ENCODE data around the gene OGFR.

Gene OGFR

DNA sequence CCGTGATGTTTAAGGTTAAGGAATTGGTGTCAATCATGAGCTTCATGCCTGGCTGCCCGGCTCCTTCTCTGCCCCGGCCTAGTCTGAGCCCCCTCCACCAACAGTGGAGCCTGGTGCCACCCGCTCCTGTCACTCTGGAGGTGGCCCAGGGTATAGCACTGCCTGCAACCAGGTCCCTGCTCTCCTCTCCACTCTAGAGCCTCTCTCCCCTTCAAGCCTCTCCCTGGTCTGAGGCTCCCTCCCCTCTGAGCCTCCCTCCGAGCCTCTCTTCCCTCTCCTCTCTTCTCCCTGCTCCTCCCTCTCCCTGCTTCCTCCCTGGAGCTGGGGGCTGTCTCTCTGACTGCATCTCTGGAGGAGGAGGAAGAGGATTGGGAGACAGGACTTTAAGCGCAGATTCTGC lies 39.6 kb upstream of the OGFR start:
- H3K4me1 Mint-ChIP-seq (ENCODE audit: low read depth), result peaks cover 2% of the 10 kb centered on the region
- no peak overlapping the region for H3K4me3 Mint-ChIP-seq
- H3K27me3 Mint-ChIP-seq, result no peaks in the 10 kb centered on the region
- no peak overlapping the region for H3K27ac Mint-ChIP-seq
- H3K9me3 Mint-ChIP-seq, result no peaks in the 10 kb centered on the region
- no peaks in the 10 kb centered on the region for H3K36me3 Mint-ChIP-seq (ENCODE audit: low read depth)
- no peak for DNase-seq

DNA sequence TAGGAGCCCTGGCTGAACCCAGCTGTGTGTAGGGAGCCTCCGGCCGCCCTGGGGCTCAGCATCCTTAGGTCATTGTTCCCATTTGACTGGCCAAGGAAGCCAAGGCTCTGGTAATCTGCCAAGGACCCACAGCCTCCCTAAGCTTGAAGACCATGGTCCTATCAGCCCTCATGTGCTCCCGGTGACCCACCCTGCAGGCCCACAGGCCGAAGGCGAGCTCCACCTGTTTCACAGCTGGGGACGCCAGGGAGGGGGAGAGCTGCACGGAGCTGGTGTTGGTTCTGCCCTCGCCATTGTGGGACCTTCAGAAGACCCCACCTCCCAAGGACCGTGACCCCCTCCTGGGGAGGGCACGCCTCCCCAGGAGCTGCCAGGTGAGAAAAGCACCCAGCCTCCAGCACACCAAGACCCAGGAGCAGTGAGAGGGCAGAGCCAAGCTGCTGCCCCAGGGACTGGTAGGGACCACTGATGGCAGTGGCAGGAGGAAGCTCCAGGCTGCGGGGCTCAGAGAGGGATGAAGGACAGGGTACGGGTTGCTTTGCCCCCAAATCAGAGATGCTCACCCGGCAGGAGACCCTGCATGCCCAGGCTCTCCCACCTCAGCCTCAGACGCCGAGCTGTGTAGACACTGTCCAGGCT lies 39.1 kb upstream of the OGFR start:
- Mint-ChIP-seq H3K27ac (no peak overlapping the region), H3K4me3 (no peak overlapping the region), H3K36me3 (ENCODE audit: low read depth) (no peaks in the 10 kb centered on the region), H3K27me3 (no peaks in the 10 kb centered on the region), H3K9me3 (no peaks in the 10 kb centered on the region), H3K4me1 (ENCODE audit: low read depth) (peaks cover 2% of the 10 kb centered on the region)
- DNase-seq, result no peak

DNA sequence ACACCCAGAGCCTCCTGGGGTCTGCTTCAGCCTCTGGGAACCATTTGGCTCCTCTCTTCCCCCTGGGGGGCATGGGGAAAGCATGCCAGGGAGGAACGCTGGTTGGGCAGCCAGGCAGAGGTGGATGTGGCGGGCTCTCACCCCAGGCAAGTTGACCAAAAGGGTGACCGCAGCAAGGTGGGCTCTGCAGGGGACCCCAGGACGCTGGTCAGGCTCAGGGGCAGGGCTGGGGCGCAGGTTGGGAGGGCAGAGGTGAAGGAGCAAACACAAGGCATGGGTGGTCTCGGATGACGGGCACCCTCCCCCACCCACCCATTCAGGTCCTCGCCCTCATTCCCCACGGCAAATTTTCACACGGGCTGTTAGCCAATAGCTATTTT lies 38.6 kb upstream of the OGFR start:
- Mint-ChIP-seq H3K27me3 (no peaks in the 10 kb centered on the region), H3K27ac (no peak overlapping the region), H3K4me1 (ENCODE audit: low read depth) (peaks cover 2% of the 10 kb centered on the region)

DNA sequence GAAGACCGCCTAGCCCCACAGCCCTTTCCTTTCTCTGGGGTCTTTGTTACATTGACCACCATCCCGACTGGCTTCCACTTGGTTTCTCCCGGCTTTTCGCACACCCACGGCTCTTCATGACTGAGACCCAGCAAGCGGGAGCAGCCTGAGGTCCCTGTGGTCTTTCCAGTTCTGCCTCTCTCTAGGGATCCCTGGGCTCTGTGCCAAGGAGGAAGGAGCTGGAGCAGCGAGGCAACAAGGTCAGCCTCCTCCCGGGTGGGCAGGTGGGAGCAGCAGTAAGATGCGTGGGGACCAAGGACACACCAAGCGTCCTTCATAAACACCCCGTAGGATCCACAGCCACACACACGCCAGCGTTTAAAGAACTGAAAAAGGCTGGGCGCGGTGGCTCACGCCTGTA lies 37.9 kb upstream of the OGFR start:
- H3K27me3 Mint-ChIP-seq, result no peaks in the 10 kb centered on the region
- no peak overlapping the region for H3K27ac Mint-ChIP-seq
- peaks cover 2% of the 10 kb centered on the region for H3K4me1 Mint-ChIP-seq (ENCODE audit: low read depth)
- H3K4me3 Mint-ChIP-seq, result no peak overlapping the region
- no peak for DNase-seq
- H3K9me3 Mint-ChIP-seq, result no peaks in the 10 kb centered on the region
- H3K36me3 Mint-ChIP-seq (ENCODE audit: low read depth), result no peaks in the 10 kb centered on the region

More for the DNA sequence above, 38.6 kb upstream of the OGFR start:
- H3K9me3 Mint-ChIP-seq, result no peaks in the 10 kb centered on the region
- DNase-seq, result no peak
- H3K36me3 Mint-ChIP-seq (ENCODE audit: low read depth), result no peaks in the 10 kb centered on the region
- H3K4me3 Mint-ChIP-seq, result no peak overlapping the region

DNA sequence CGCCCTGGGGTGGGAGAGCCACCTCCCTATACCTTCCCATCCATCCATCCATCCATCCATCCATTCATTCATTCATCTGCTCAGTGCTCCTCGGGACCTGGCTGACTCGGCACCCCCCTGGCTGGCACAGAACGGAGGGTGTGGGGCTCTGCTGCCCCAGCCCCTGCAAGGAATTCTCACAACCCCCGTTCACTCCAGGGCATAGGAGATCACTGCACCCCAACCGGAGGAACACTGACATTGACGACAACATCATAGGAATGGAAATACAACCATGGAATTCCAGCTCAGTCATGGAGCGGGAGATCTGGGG lies 36.4 kb upstream of the OGFR start:
- H3K4me1 Mint-ChIP-seq (ENCODE audit: low read depth), result peaks cover 7% of the 10 kb centered on the region
- H3K27ac Mint-ChIP-seq, result no peak overlapping the region

DNA sequence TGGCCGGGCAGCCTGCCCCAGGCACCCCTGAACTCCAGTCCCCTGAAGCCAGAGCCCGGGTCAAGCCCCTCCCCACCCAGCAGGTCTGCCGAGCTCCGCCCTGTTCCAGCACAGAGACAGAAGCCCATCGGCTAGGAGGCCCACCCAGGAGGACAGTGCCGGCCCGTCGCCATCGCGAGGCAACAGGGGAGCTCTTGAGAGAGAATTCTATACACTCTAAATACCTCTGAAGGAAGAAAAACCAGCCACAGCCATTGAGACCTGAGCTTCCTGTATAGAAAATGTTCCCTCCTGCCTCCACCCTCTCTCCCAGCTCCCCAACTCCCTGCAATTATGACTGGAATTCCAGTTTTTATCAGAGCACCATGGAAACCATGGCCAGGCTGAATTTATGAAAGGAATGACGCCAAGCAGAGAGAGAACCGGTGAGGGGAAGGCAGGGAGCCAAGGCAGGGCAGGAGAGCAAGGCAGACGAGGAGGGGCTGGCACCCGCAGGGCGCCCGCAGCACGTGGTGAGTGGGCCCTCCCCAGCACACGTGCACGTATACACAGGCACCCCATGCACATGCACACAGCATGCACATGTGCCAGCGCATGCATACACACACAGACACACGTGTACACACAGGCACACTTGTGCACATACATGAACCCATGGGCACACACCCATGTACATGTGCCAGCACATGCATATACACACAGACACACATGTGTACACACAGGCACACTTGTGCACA lies 35.9 kb upstream of the OGFR start:
- no peaks in the 10 kb centered on the region for H3K27me3 Mint-ChIP-seq
- H3K4me3 Mint-ChIP-seq, result no peak overlapping the region
- H3K9me3 Mint-ChIP-seq, result no peaks in the 10 kb centered on the region
- no peaks in the 10 kb centered on the region for H3K36me3 Mint-ChIP-seq (ENCODE audit: low read depth)
- DNase-seq, result no peak
- no peak overlapping the region for H3K27ac Mint-ChIP-seq
- peaks cover 11% of the 10 kb centered on the region for H3K4me1 Mint-ChIP-seq (ENCODE audit: low read depth)

More for the DNA sequence above, 36.4 kb upstream of the OGFR start:
- no peak for DNase-seq
- Mint-ChIP-seq H3K4me3 (no peak overlapping the region), H3K9me3 (no peaks in the 10 kb centered on the region), H3K36me3 (ENCODE audit: low read depth) (no peaks in the 10 kb centered on the region), H3K27me3 (no peaks in the 10 kb centered on the region)

DNA sequence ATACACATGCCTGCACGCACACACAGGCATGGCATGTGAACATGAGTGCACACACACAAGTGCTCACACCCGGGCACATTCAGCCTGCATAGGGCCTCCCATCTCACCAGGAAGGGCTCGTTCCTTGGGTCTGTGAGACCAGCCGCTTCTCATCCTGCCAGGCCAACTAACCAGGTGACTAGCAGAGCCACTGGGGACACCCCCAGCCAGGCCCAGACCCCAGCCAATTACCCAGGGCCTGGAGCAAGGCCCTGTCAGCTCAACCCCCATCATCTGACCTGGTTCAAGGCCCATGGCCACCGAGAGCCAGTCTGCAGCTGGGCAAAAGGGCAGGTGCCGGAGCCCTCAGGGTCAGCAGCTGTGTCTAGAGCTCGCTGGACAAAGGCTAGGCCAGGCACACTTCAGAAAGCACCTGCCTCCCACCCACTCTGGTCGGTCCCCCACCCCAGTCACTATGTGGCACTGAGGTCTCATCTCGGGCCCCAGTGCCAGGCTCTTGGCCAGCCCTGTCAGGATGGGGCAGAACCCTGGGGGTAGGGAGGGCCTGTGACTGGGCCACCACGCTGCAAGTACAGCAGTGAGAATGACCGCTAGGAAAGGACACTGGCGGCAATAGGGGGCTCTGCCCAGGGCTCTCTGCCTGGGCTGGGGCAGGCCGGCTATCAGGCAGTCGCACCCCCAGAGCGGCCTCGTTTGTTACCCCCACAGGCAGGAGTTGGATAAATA lies 35.1 kb upstream of the OGFR start:
- Mint-ChIP-seq H3K36me3 (ENCODE audit: low read depth) (no peaks in the 10 kb centered on the region), H3K27ac (no peak overlapping the region), H3K4me3 (no peak overlapping the region), H3K4me1 (ENCODE audit: low read depth) (peaks cover 16% of the 10 kb centered on the region), H3K27me3 (no peaks in the 10 kb centered on the region), H3K9me3 (no peaks in the 10 kb centered on the region)
- no peak for DNase-seq

DNA sequence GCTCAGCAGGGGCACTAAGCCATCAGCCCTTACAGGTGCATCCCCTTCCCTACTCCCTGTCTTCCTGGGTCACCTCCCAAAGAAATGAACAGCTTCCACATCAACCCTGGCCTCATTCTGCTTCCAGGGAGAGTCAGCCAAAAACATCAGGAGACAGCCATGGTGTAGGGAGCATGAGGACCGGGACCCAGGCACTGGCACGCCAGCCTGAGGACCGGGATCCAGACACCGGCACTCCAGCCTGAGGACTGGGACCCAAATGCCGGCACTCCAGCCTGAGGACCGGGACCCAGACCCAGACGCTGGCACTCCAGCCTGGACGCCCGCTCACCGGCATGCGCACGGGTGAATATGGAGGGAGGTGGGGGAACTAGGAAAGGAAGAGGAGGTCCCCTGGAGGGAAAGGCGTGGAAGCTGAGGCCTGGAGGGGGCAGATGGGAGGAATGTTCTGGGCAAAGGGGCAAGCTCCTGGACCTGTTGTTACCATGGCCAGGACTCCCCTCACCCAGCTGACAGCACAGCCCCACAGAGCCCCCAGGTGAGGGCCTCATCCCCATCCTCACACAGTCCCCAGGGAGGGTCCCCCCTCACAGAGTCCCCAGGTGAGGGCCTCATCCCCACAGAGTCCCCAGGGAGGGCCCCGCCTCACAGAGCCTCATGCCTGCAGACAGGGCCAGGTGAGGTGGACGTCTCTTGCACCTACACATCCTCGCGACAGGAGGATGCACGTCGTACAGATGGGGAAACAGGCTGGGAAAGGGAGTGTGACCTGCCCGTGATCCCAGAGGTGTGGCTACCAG lies 34.3 kb upstream of the OGFR start:
- Mint-ChIP-seq H3K9me3 (no peaks in the 10 kb centered on the region), H3K4me3 (no peak overlapping the region), H3K27me3 (no peaks in the 10 kb centered on the region), H3K4me1 (ENCODE audit: low read depth) (peaks cover 24% of the 10 kb centered on the region), H3K27ac (no peak overlapping the region), H3K36me3 (ENCODE audit: low read depth) (no peaks in the 10 kb centered on the region)
- no peak for DNase-seq

DNA sequence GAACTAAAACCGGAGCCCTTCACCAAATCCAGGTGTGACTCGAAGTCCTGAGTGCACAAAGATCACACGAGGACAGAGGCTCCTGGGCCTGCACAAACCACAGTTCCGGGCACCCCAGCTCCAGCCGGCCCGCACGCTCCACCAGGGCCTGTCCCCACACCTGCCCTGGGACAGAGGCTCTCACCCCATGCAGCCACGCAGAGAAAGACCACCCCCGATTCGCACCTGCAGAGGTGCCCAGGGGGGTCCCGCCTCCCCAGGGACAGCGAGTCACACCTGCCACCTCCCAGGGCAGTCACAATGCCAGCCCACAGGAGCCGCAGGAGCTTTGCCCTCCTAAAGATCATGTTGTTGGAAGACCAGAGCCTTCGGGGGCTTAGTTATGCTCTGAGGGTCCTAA lies 33.7 kb upstream of the OGFR start:
- peaks cover 30% of the 10 kb centered on the region for H3K4me1 Mint-ChIP-seq (ENCODE audit: low read depth)
- H3K27me3 Mint-ChIP-seq, result no peaks in the 10 kb centered on the region
- no peak for DNase-seq
- no peak overlapping the region for H3K4me3 Mint-ChIP-seq
- no peaks in the 10 kb centered on the region for H3K9me3 Mint-ChIP-seq
- H3K27ac Mint-ChIP-seq, result no peak overlapping the region
- no peaks in the 10 kb centered on the region for H3K36me3 Mint-ChIP-seq (ENCODE audit: low read depth)

DNA sequence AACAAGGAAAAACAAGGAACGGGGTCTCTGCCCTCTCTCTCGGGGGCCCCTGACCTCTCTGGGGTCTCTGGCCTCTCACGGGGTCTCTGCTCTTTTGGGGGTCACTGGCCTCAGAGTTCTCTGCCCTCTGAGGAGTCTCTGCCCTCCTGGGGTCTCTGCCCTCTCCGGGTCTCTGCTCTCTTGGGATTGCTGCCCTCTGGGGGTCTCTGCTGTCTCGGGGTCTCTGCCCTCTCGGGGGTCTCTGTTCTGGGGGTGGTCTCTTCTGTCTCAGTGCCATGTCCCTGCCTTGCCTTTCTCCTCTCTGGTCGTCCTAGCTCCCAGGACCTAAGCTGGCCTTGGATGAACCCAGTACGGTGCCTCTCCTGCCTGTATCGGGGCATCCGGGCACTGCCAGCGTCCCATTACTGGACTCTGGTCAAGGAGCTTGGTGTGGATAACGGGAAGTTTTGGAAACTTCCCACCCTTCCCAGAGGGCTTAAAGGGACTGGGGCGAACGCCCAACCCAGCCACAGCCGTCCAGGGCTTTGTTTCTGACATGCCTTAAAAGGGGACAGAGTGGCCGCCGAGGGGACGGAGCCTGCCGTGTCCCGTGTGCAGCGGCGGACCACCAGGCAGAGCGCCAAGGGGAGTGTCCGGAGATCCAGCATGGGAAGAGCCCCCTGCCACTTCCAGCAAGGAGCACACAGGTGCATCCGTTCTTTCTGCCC lies 33.1 kb upstream of the OGFR start:
- Mint-ChIP-seq H3K9me3 (no peaks in the 10 kb centered on the region), H3K4me1 (ENCODE audit: low read depth) (peaks cover 37% of the 10 kb centered on the region), H3K27ac (no peak overlapping the region), H3K4me3 (no peak overlapping the region), H3K36me3 (ENCODE audit: low read depth) (no peaks in the 10 kb centered on the region), H3K27me3 (no peaks in the 10 kb centered on the region)
- DNase-seq, result no peak

DNA sequence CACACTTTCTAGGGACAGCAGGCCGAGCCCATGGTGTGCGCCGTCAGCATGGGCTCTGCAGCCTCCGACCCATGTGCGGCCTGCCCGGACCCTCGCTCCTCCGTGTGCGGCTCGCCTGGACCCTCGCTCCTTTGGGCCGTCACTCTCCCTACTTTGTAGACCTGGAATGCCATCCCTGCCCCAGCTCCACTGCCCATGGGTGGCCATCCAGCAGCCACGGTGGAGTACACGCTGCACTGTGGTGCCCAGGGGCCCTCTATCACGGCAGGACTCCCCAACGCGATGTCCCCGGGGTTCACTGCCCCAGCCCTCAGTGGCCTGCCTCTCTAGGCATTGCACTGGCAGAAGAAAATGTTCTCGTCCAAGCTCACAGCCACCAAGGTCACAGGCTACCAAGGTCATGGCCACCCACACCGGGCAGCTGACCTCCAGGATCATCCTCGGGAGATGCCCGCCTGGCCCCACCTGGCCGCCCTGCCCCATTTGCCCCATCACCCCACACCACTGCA lies 32.5 kb upstream of the OGFR start:
- Mint-ChIP-seq H3K9me3 (no peaks in the 10 kb centered on the region), H3K27me3 (no peaks in the 10 kb centered on the region), H3K4me3 (no peak overlapping the region), H3K36me3 (ENCODE audit: low read depth) (no peaks in the 10 kb centered on the region), H3K4me1 (ENCODE audit: low read depth) (peaks cover 41% of the 10 kb centered on the region), H3K27ac (no peak overlapping the region)
- no peak for DNase-seq

DNA sequence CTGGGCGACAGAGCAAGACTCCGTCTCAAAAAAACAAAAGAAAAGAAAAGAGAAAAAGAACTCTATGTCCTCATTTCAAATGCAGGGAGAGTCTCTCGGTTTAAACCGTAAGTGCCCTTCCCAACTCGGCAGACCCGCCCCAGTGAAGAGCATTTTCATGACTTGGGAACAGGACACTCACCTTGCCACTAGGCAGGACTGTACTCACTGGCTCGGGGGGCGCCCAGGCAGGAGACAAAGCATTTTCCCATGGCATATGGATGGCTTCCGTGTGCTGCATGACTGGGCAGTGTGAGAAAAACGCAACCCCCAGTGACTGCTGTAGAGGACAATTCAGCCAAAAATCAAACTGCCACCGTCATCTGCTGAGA lies 32.0 kb upstream of the OGFR start:
- no peak overlapping the region for H3K27ac Mint-ChIP-seq
- peaks cover 43% of the 10 kb centered on the region for H3K4me1 Mint-ChIP-seq (ENCODE audit: low read depth)
- no peak for DNase-seq
- no peaks in the 10 kb centered on the region for H3K9me3 Mint-ChIP-seq
- H3K4me3 Mint-ChIP-seq, result no peak overlapping the region
- no peaks in the 10 kb centered on the region for H3K36me3 Mint-ChIP-seq (ENCODE audit: low read depth)
- H3K27me3 Mint-ChIP-seq, result no peaks in the 10 kb centered on the region

DNA sequence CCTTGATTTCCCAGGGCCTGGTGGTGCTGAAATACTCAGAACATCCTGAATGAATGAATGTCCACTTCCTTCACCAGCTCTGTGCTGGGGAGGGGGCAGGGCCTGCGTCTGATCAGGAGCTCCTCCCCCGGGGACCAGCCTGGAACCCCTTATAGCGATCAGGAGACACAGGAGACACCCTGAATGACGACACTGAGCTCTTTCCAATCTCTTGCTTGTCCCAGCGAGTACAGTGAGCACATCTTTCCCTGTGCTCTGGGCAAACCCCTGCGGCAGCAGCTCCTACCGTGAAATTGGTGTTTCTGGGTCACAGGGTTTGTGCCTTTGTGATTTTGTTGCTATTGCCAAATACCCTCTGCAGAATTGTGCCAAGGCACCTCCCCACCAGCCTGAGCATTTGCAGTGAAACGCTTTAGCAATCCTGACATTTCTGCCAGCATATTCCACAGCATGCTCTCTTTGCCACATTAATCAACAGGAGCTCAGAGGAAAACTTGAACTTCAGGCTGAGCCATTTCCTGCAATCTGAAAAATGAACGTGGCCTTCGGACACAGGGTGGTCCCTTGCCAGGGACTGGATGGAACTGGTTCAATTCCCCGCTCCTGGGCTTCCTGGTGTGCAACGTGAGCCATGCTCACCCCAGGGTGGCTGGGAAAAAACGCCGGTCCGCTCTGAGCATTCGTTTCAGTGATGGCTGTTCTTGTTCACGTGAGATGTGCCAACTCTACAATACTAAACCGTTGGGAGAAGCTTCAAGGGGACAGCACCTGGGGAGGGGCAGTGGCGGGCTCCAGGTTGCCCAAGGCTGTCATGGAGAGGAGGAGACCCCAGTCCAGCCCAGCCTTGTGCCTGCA lies 31.4 kb upstream of the OGFR start:
- H3K4me1 Mint-ChIP-seq (ENCODE audit: low read depth), result peaks cover 43% of the 10 kb centered on the region
- no peak for DNase-seq
- H3K9me3 Mint-ChIP-seq, result no peaks in the 10 kb centered on the region
- no peaks in the 10 kb centered on the region for H3K36me3 Mint-ChIP-seq (ENCODE audit: low read depth)
- no peak overlapping the region for H3K4me3 Mint-ChIP-seq
- H3K27me3 Mint-ChIP-seq, result no peaks in the 10 kb centered on the region
- H3K27ac Mint-ChIP-seq, result no peak overlapping the region

All from activated T-cell treated with anti-CD3 and anti-CD28 coated beads, Interleukin-2, amount 50 U/mL, for 24 hours (primary cell).